ENCODE results near the gene RNF34.

The RNF34 gene

DNA sequence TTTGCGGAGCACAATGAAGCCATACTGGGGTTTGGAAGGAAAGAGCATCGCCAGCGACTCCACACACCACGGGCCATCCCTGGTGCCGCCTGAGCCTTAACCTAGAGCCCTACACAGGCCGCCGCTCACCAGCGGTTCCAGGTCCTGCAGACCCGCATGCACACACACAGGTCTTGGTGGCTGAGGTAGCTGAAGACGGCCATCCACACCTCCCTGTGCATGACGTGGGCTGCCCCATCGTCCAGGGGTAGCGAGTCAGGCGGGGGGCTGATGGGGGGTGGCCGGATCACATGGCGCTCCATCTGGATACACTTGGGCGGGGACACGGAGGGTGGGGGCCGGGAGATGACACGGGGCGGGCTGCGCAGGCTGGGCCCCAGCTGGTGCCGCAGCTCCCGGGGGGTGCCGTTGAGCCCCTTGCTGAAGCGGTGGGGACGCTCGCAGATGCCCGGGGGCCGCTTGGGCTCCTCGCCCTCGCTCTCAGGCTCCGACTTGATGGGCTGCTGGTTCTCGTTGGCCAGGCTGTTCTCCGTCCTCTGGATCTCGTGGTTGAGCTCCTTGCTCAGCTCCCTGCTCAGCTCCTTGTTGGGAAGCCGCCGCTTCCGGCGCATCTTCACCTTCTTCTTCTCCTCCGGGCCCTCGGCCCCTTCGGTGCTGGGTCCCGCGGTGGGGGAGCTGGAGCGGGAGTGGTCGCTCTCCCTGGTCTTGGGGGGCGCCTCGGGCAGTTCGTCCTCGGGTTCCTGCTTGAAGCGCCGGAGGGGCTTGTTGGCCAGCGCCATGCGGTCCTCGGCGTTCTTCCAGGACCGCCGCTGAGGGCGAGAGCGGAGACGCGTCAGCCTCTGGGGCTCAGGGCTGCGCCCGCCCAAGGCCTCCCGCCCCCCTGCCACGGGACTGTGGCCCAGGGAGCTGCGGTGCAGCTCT, 42.4 kb downstream of the RNF34 start:
- DNase-seq, result no peak

DNA sequence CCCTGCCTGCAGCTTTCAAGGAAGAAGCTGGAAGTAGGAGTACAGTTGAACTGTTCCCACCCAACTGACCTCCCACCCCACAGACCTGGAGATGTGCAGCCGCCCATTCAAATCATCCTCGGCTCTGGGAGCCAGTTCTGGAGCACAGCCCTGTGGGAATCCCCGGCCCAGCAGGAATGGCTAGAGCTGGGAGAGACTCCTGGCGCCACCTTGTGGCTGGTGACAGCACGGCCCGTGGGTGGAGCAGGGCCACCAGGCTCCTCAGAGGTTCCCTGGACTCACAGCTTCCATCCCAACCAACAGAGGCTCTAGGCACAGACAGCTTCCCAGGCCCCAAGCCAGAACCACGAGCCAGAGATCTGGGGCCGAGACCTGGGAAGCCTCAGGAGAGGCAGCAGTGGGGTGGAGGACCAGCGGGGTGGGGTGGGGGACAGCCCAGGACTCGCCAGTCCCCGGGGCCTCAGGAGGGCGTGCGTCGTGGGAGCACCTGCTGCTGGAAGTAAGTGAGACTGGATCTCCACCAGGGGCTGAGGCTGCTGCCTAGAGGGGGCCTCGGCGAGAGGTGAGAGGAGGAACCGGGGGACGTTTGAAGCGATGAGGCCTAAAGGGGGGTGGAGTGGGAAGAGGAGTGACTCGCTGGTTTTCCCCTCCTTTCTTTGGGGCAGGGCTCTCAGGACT, 43.4 kb downstream of the RNF34 start:
- DNase-seq, result peak; percentile 60

DNA sequence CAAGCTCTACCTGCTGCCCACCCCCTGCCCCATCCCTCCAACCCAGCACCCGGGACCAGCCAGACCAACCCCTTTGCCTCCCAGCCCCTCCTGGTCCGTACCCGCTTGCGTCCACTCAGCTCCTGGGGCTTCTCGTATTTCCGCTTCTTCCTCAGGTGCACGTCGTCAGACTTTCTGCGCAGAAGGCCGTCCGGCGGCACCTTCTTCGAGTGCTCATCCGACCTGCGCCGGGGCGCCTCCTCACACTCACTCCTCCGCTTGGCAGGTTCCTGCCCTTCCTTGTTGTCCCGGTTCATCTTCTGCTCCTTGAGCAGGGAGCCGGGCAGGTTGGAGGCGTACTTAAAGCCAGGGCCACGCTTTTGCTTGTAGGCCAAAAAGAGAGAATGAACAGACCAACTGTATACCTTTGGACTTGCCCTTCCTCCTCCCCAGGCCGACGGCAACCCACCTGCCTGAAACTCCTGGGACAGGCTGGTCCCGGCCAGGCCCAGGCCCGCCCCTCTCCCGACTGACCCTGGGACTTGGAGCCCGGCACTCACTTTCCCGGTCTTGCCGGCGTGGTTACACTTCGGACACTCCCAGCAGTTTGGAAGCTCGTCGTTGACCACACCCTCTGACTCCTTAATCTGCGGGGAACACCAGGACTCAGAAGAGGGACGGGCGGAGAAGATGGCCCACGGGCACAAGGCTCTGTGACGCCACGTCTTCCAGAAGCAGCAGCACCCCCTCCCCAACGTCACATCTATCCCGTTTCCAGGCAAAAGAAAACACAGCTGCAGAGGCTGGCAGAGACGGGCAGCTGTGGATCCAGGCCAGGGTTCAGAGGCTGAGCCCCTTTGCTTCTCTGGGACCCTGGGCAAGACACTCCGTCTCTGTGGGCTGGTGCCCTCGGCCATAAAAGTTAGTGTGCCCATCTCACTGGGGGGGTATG, 44.3 kb downstream of the RNF34 start:
- no peak for DNase-seq

DNA sequence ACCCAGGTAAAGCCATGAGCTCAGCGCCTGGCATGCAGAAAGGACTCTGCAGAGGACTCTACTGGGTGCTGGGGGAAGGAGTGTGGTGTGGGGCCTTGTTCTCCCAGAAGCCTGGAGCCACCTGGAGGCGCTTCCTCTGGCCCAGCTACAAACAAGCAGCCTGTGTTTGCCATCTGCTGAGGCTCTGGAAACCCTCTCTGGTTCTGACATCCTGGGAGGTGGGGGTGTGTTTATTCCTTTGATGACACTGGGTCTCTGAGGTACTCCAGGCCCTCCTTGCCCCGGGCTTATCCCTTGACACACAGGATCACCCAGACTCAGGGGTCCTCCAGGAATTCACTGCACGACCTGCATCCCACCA, 44.9 kb downstream of the RNF34 start:
- peak; percentile 6 for DNase-seq

DNA sequence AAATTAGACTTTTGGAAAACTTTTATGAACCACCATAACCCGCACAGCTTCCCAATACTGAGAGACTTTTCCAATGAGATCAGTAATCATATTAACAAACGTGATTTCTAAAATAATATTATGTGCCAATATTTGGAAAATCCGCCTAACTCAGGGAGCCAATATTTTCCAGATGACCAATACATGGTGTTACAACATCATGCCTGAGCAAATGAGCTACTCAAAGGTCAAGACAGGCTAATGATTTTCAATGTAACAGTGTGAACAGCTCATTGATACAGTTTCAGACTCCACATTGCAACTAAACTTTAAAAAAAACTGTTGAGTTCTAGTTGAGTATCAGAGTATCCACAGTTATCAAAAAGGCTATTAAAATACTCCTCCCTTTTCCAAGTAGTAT, 46.8 kb downstream of the RNF34 start:
- no peak for DNase-seq

DNA sequence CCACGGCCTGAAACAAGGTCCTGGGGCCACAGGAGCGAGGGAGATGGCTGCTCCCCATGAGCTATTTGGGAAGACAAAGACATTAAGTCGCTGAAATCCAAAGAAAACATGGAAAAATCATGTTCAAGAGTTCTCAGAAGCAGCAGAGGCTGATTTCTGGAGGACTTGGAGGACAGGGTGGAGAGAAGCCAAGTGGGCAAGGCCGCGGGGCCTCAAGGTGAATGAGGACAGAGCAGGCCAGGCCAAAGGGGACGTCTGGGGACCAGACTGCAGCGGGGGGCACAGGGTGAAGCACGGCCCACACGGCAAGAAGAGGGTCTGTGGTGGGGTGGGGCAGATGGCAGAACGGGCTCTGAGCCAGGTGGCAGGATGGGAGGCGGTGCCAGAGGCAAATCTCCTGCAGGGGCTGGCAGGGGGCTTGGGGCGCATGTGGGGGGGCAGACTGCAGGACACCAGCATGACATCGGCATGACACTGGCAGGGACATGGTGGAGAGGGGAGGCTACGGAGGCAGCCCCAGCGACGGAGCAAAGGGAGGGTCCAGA, 48.9 kb downstream of the RNF34 start:
- peak; percentile 47 for DNase-seq

DNA sequence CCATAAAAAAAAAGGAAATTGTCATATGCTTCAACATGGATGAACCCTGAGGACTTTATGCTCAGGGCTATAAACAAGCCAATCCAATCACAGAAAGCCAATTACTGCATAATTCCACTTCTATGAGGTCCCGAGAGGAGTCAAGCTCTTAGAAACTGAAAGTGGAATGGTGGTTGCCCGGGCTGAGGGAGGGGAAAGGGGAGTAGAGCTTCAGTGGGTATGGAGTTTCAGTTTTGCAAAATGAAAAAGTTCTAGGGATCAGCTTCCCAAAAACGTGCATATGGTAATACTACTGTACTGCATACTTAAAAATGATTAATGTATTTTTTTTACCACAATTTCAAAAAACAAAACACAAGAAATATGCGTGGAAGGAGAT, 52.0 kb downstream of the RNF34 start:
- DNase-seq, result no peak

DNA sequence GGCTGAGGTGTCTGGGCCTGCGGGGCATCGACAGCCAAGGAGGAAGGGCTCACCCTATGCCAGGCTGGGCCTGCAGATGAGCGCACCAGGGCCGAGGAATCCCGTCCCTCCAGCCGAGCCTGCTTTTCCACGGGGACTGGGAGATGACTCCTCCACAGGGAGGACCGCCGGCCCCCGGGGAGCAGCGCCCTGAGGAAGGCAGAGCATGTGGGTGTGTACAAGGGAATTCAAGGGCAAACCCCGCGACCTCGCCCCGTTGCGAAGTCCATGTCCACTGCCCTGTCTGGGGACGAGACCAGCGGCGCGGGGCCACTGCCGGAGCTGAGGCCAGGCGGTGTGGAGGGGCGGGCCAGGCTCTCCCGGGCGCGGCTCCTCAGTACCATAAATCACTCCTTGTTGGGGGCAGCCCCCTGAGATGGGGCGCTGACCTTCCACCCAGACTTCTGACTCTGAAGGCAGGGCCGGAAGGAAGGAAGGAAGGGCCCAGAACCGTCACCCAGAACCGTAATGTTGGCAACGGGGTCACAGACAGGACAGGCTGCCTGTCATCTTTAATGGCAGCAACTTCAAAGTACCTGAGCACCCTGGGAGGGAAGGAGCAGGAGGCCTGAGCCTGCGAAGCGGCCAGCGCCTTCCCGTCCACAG, 52.5 kb downstream of the RNF34 start:
- DNase-seq, result no peak

DNA sequence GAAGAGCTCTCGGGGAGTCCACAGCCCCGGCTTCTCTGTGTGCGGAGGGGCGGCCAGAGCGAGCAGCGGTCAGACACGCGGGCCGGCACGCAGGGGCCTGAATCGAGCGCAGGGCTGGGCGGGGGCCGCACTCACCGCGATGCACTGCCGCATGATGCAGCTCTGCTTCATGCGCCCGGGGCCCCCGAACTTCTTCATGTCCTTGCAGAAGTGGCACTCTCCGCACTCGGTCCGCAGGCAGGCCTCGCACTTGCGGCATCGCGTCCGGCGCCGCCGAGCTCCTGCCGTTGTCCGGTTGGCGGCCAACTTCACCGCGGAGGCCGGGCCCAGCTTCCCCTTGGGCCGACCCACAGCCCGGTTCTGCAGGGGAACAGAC, 53.1 kb downstream of the RNF34 start:
- no peak for DNase-seq

DNA sequence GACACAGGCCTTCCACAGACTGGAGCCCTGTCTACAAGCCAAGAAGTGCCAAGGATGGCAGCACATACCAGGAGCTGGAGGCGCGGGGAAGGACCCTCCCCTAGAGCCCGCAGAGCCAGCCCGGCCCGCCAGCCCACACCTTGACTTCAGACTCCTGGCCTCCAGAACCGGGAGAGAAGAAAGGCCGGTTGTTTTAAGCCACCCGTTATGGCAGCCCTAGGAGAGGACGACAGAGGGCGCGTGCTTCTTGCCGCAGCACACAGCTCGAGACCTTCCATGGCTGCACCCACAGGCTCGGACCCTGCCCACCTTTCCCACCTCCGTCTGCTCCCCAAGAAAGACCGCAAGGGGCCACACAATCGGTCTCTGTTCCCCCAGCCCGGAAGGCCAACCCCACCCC, 53.7 kb downstream of the RNF34 start:
- DNase-seq, result no peak

DNA sequence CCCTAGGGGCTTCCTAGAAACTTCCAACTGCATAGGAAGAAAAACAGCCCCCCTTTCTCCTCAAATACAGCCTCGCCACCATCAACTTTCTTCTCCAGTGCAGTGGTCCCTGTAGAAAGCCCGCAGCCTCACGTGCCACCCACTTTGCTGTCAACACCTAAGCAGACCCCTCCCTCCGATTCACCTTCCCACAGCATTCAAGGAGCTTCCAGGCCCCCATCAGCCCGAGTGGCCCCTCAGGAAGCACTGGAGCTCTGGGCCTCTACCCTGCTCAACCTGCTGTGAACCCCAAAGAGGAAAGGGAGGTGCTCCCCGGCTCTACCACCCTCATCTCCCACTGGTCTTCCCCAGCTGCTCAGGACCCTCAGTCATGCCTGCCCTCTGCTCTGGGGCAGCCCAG, 55.0 kb downstream of the RNF34 start:
- DNase-seq, result no peak

DNA sequence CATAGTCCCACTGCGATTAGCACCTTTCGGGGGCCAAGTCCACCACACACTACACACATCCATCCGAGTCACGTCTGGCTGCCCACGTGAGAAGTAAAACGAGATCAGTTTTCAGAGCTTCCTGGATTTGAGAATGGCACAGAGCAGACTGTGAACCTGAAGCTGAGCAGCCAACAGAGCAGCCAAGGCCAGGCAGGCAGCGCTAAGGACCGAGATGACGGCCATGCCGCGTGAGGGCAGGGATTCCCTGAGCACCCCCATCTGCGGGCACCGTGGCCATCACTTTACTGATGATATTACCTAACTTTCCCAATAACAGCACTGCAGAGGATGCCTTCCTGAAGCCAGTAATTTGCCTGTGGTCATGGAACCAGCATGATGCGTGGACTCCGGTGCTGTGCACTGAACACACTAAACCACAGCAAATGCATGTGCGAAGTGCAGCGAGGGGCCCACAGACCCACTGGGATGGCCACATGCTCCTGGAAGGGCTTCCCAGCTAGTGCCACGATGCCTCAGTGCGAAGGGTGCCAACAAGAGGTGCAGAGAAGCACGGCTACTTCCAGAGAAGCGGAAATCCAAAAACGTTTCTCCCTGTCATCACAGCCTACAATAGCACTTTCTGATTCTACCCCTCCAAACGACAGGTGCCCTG, 56.0 kb downstream of the RNF34 start:
- DNase-seq, result no peak

DNA sequence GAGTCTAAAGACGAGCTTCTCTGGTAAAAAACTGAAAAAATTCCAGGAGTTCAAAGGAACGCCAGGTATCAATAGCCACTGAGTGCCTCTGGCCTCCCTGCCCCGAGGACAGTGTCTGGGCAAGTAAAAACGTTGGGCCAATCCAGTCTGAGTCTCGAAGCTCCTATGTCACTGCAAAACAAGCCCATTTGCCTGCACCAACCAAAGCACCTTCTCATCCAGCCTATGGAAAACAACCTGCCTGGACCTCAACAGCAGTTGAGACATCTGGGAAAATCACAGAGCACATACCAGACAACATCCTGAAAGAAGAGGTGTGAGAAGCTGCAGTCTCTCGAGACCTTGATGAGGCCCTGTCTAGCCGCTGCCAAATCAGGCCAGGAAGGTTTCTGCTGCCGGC, 56.6 kb downstream of the RNF34 start:
- DNase-seq, result no peak

DNA sequence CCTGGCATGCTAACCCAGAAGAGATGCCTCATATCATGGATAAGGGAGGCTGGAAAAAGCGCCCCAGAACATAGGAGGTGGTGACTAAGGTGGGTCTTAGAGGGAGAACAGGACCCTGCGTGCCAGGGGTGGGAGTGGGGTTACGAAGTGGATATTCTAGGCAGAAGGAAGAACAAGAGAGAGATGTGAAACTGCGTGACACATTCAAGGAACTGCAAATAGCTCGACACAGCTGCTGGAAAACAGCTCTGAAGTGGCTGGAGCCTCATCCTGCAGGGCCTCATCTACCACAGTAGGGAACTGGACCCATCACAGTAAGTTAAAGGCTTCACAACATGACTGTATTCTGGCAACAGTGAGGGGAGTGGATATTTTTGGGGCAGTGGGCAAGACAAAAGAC, 61.1 kb downstream of the RNF34 start:
- no peak for DNase-seq

DNA sequence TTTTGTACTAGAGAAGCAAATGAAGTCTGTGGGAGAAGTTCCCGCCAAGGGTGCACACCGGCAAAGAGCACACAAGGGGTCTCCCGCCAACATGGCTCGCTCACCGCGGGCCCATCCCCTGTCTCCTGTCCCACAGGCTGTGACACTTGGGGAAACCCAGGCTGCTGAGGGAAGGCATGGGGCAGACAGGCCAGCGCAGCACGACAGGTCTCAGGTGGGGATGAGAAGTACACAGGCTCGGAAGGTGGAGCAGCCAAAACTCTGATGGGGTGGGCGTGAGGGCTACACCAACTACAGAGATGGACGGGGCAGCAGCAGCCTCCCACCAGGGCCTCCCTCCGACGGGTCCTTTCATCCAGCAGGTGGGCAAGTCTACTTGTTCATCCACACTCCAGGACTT, 64.4 kb downstream of the RNF34 start:
- DNase-seq, result no peak

DNA sequence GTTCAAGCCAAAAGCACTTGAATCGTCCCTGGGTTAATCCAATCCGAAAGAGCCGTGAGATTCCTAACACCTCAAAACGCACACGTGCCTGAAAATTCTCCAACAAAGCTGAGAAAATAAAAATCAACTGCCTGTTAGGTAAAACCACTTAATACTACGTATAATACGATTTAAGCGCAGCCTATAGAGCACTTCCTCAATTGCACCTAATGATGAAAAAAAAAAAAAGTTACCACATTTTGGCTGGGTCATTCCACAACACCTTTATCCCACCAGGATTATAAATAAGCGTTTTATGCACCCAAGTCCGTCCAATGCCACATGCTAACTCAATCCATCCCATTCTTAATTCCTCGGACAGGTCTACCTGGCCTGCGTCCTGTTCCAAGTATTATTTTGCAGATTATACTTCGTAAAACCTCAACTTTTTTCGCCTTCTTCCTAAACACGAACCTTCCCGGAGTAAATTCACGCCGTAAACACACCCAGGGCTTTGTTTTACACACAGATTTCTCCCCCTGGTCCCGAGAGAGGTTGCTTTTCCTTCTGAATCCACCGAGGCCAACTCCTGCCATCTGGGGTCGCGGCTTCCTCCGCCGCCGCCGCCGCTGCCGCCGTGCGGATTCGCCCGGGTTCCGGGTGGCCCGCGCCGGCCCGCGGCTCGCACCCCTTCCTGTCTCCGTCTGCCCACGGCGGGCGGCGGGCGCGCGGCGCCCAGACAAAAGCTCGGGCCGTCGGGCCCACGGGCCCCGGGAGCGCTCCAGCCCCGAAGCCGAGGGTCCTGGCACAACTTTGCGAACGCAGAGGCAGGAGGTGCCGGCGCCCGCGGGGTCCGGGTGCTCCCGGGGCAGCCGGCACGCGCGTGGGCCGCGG, 66.2 kb downstream of the RNF34 start:
- peak; percentile 11 for DNase-seq

DNA sequence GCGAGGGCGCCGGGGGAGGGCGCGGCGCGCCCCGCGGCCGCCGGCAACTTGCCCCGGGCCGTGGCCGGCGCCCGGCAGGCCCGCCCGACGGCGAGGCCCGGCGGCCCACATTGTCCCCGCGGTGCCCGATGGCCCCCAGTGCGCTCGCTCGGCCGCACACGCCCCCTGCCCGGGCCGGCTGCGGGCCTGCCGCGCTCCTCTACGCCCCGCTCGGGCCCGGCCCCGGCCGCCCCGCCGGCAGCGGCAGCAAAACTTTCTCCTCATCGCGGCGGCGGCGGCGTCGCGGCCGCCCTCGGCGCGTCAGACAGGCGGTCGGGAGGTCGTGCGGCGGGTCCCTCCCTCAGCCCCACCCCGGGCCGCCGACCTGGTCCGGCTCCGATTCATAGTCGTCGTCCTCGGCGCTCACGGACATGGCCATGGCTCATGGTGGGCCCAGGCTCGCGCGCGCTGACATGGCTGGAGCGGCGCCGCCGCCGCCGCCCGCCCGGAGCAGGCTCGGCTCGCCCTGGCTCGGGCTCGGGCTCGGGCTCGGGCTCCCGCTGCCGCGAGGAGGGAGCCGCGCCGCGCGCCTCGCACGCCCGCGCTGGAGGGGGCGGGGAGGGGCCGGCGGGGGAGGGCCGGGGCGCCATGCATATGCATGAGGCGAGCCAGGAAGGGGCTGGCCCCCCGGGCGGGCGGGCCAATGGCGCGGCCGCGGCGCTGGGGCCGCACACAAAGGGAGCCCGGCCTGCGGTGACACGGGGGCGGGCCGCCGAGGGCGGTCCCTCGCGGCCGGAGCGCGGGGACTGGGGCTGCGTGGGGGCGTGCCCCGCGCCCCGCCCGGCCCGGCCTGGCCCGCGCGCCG, 67.1 kb downstream of the RNF34 start:
- DNase-seq, result peak; percentile 55

DNA sequence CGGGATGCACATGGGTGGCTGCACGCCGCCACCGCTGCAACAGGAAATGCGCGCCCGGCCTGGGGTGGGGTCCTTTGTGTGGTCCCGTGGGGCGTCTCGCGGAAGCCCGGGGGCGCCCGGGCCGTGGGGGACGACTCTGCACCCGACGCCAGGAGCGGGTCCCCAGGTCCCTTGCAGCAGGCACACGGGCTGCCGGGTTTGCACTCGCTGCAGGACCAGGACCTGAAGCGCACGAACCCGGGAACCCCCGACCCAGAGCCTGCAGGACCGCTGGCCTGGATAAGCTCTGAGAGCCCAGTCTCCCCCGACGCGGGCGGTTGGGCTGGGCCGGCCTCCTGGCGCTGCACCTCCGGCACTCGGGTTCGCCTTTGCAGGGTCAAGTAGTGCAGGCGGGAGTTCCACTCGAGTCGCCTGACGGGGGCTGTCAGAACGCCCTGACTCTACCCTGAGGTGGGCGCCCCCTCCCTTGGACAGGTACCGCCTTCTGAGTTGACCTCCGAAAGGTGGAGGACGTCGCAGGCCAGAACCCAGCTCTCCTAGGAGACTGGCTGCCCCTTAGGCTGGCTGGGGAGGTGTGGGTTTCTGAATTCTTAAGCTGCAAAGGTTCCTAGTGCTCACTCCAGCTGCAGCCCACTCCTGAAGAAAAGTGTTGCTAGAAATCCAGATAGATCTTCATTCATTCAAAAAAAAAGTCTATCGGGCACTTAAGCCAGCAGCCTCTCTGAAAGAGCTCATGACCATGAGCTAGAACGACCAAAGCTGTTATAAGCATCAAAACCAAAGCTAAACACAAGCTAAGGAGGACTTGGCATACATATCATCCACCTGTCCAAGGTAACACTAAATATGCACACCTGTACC, 68.0 kb downstream of the RNF34 start:
- no peak for DNase-seq

DNA sequence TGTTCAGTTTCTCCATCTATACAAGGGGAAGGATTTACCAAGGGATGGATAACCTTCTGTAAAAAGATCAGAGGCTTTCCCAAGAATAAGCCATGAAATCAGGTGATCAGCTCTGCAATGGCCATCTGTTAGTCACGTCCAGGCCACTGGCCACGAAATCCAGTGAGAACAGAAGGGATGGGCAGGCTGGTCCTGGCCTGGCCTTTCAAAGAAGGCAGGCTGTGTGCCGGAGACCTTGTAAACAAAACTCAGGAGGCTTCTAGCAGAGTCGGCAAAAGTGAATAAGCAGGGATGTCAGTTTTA, 68.5 kb downstream of the RNF34 start:
- no peak for DNase-seq
